RKO (cell line): Measurements from ENCODE around the gene VPS18.
A peak's percentile ranks its signal among the peaks of the same experiment; 100 is the strongest.
"Not testable (repeated sequence)": the region's sequence is repeated elsewhere in the genome, so short reads cannot be mapped to it uniquely, and the experiment has no call there.

Experiments used
- DNase-seq: peaks from one replicate; pipeline ENCODE4 v3.0.0-alpha.2; 2016; ENCODE audit warnings: low spot score

VPS18 gene

GRCh38 chr15:40893733-40894680 lies at the start of gene VPS18:
VPS18 (plus strand) TSS chr15:40894450; CDS start chr15:40894769, 319 bp downstream.
- DNase-seq, result peak; percentile 97

- DNase-seq, result peak; percentile 54
Measured at GRCh38 chr15:40844696-40845030, 49.6 kb upstream of the VPS18 start.

- peak; percentile 17 for DNase-seq
Measured at GRCh38 chr15:40845036-40845435, 49.2 kb upstream of the VPS18 start.

- DNase-seq, result no peak
Measured at GRCh38 chr15:40845511-40846284, 48.6 kb upstream of the VPS18 start.

GRCh38 chr15:40846841-40847222 lies 47.4 kb upstream of the VPS18 start:
- DNase-seq, result no peak

GRCh38 chr15:40847223-40847961 lies 46.9 kb upstream of the VPS18 start:
- DNase-seq, result peak; percentile 30

GRCh38 chr15:40850576-40851112 lies 43.6 kb upstream of the VPS18 start:
- DNase-seq, result no peak

GRCh38 chr15:40852529-40852928 lies 41.7 kb upstream of the VPS18 start:
- DNase-seq, result no peak

- no peak for DNase-seq
Measured at GRCh38 chr15:40853241-40853890, 40.9 kb upstream of the VPS18 start.

GRCh38 chr15:40854161-40854560 lies 40.1 kb upstream of the VPS18 start:
- DNase-seq, result no peak

- no peak for DNase-seq
Measured at GRCh38 chr15:40855706-40856234, 38.5 kb upstream of the VPS18 start.

GRCh38 chr15:40856746-40857145 lies 37.5 kb upstream of the VPS18 start:
- DNase-seq, result no peak

GRCh38 chr15:40857601-40858341 lies 36.5 kb upstream of the VPS18 start:
- peak; percentile 48 for DNase-seq

- no peak for DNase-seq
Measured at GRCh38 chr15:40858706-40859105, 35.5 kb upstream of the VPS18 start.

- peak; percentile 69 for DNase-seq
Measured at GRCh38 chr15:40859206-40859851, 34.9 kb upstream of the VPS18 start.

GRCh38 chr15:40861147-40861546 lies 33.1 kb upstream of the VPS18 start:
- DNase-seq, result not testable (repeated sequence)

GRCh38 chr15:40863660-40864270 lies 30.5 kb upstream of the VPS18 start:
- DNase-seq, result no peak

- DNase-seq, result no peak
Measured at GRCh38 chr15:40867199-40867598, 27.1 kb upstream of the VPS18 start.

- DNase-seq, result no peak
Measured at GRCh38 chr15:40869686-40870085, 24.6 kb upstream of the VPS18 start.

- DNase-seq, result no peak
Measured at GRCh38 chr15:40870716-40871115, 23.5 kb upstream of the VPS18 start.
